ENCODE measurements around the gene RASSF10. TPM values are rescaled to one million over a fixed set of nuclear protein-coding genes. Genes with fewer than 3 reads are reported as not detected.

RASSF10 gene
- total RNA-seq, 1 experiment from 2014 or later: 3.2 TPM

GRCh38 chr11:12966002-12966401, 43.1 kb upstream of the RASSF10 start:
- POLR2A ChIA-PET: no interaction called here
- ATAC-seq (no peak), DNase-seq (ENCODE audit: low spot score) (no peak)
- H3K27me3 Mint-ChIP-seq (ENCODE audit: low read depth): peaks cover 8% of the 10 kb centered on the region
- no peak overlapping the region for H3K4me3 Mint-ChIP-seq
- CTCF ChIA-PET: interaction anchor here (1.0 to 6.8 kb wide), 6 partner anchors 44 to 677 kb away, joined by 4 to 61 read pairs (median 20); no protein-coding TSS in a partner anchor
- no peak overlapping the region for H3K27ac Mint-ChIP-seq
- peaks cover 11% of the 10 kb centered on the region; the same call in 1 of the 2 replicates for H3K4me1 Mint-ChIP-seq
- TF ChIP-seq ZNF232 (CRISPR knock-in tag; IDR thresholded peaks at IDR 0.05) (no peak), ZNF263 (CRISPR knock-in tag; IDR thresholded peaks at IDR 0.05; ENCODE audit: low read depth) (no peak), HMGXB4 (CRISPR knock-in tag; IDR thresholded peaks at IDR 0.05) (no peak), ZNF396 (CRISPR knock-in tag; IDR thresholded peaks at IDR 0.05; ENCODE audit: borderline replicate concordance) (no peak), PRDM15 (CRISPR knock-in tag; IDR thresholded peaks at IDR 0.05) (no peak), IRF1 (CRISPR knock-in tag; IDR thresholded peaks at IDR 0.05) (no peak), FOXP4 (CRISPR knock-in tag; IDR thresholded peaks at IDR 0.05) (no peak), AR (CRISPR knock-in tag; IDR thresholded peaks at IDR 0.05) (no peak)
- H3K9me3 Mint-ChIP-seq: 0 out of 2 replicates have a peak, but pooled peaks cover 3% of the 10 kb centered on the region
- no peaks in the 10 kb centered on the region for H3K36me3 Mint-ChIP-seq

GRCh38 chr11:12968101-12968500, 41.0 kb upstream of the RASSF10 start:
- POLR2A ChIA-PET: no interaction called here
- CTCF ChIA-PET: no interaction called here
- no peak for ATAC-seq

More at GRCh38 chr11:12968101-12968500, 41.0 kb upstream of the RASSF10 start:
- peaks cover 6% of the 10 kb centered on the region; the same call in 1 of the 2 replicates for H3K27me3 Mint-ChIP-seq (ENCODE audit: low read depth)
- DNase-seq (ENCODE audit: low spot score): no peak
- H3K4me1 Mint-ChIP-seq: peaks cover 11% of the 10 kb centered on the region; the same call in 1 of the 2 replicates
- no peak overlapping the region for H3K27ac Mint-ChIP-seq
- TF ChIP-seq CBFB (CRISPR knock-in tag; IDR thresholded peaks at IDR 0.05; ENCODE audit: low read depth): no peak
- TF ChIP-seq OVOL2 (CRISPR knock-in tag; IDR thresholded peaks at IDR 0.05; ENCODE audit: borderline replicate concordance): no peak
- no peak for TF ChIP-seq FOXP1 (CRISPR knock-in tag; IDR thresholded peaks at IDR 0.05; ENCODE audit: borderline replicate concordance)
- TF ChIP-seq FOXP4 (CRISPR knock-in tag; IDR thresholded peaks at IDR 0.05): no peak
- TF ChIP-seq NR1H2 (CRISPR knock-in tag; IDR thresholded peaks at IDR 0.05): no peak
- no peak for TF ChIP-seq NFYB (CRISPR knock-in tag; conservative IDR thresholded peaks at IDR 0.05; ENCODE audit: low read depth)
- TF ChIP-seq MLX (CRISPR knock-in tag; IDR thresholded peaks at IDR 0.05): no peak
- no peak for TF ChIP-seq FOXJ3 (CRISPR knock-in tag; IDR thresholded peaks at IDR 0.05; ENCODE audit: borderline replicate concordance)
- H3K4me3 Mint-ChIP-seq: no peak overlapping the region
- H3K36me3 Mint-ChIP-seq: no peaks in the 10 kb centered on the region
- H3K9me3 Mint-ChIP-seq: 0 out of 2 replicates have a peak, but pooled peaks cover 3% of the 10 kb centered on the region
